Stimulated activated CD8-positive, alpha-beta memory T cell treated with anti-CD3 and anti-CD28 coated beads, Interleukin-15, amount 100 ng/mL, for 24 hours (primary cell): ENCODE measurements around the gene TYW1.
"Not testable (repeated sequence)": the region's sequence is repeated elsewhere in the genome, so short reads cannot be mapped to it uniquely, and the experiment has no call there.

Source experiments
- DNase-seq: peaks from one replicate; pipeline ENCODE4 v3.0.0-alpha.2; 2020; ENCODE audit warnings: low read depth

Gene TYW1

GRCh38 chr7:67046819-67047218, 50.2 kb downstream of the TYW1 start:
- not testable (repeated sequence) for DNase-seq

GRCh38 chr7:67049908-67050307, 53.3 kb downstream of the TYW1 start:
- not testable (repeated sequence) for DNase-seq

GRCh38 chr7:67052161-67052560, 55.5 kb downstream of the TYW1 start:
- not testable (repeated sequence) for DNase-seq

- DNase-seq: no peak
These were observed 60.0 kb downstream of the TYW1 start for GRCh38 chr7:67056683-67057082.

- not testable (repeated sequence) for DNase-seq
These were observed 64.7 kb downstream of the TYW1 start for GRCh38 chr7:67061321-67061720.

- DNase-seq: not testable (repeated sequence)
These were observed 66.2 kb downstream of the TYW1 start for GRCh38 chr7:67062802-67063201.

GRCh38 chr7:67066950-67067622, 70.5 kb downstream of the TYW1 start:
- not testable (repeated sequence) for DNase-seq

- not testable (repeated sequence) for DNase-seq
These were observed 79.5 kb downstream of the TYW1 start for GRCh38 chr7:67076120-67076519.

- not testable (repeated sequence) for DNase-seq
These were observed 86.2 kb downstream of the TYW1 start for GRCh38 chr7:67082880-67083279.

- DNase-seq: not testable (repeated sequence)
These were observed 92.6 kb downstream of the TYW1 start for GRCh38 chr7:67089261-67089660.

- DNase-seq: not testable (repeated sequence)
These were observed 94.4 kb downstream of the TYW1 start for GRCh38 chr7:67091053-67091452.

GRCh38 chr7:67098031-67098430, 101.4 kb downstream of the TYW1 start:
- not testable (repeated sequence) for DNase-seq

- not testable (repeated sequence) for DNase-seq
These were observed 102.8 kb downstream of the TYW1 start for GRCh38 chr7:67099406-67099805.

- DNase-seq: not testable (repeated sequence)
These were observed 103.4 kb downstream of the TYW1 start for GRCh38 chr7:67100038-67100437.

- DNase-seq: no peak
These were observed 104.3 kb downstream of the TYW1 start for GRCh38 chr7:67100956-67101361.

GRCh38 chr7:67104937-67105336, 108.3 kb downstream of the TYW1 start:
- DNase-seq: not testable (repeated sequence)

GRCh38 chr7:67105377-67105776, 108.7 kb downstream of the TYW1 start:
- DNase-seq: no peak

GRCh38 chr7:67106255-67106654, 109.6 kb downstream of the TYW1 start:
- DNase-seq: not testable (repeated sequence)

- not testable (repeated sequence) for DNase-seq
These were observed 114.7 kb downstream of the TYW1 start for GRCh38 chr7:67111342-67111741.

GRCh38 chr7:67114483-67115246, 118.0 kb downstream of the TYW1 start:
- DNase-seq: not testable (repeated sequence)

GRCh38 chr7:67120491-67120890, 123.9 kb downstream of the TYW1 start:
- DNase-seq: not testable (repeated sequence)

GRCh38 chr7:67128257-67128656, 131.6 kb downstream of the TYW1 start:
- DNase-seq: not testable (repeated sequence)

GRCh38 chr7:67130766-67131165, 134.1 kb downstream of the TYW1 start:
- not testable (repeated sequence) for DNase-seq
